Gastrocnemius medialis (tissue), 4 donors: ENCODE measurements around the gene B4GALNT2.

ENCODE experiments used
- POLR2A ChIP-seq, 2 donors: fragments of 450-650 bp; IDR thresholded peaks; one replicate each; pipeline ENCODE4 v1.6.1; 2017; ENCODE audit warnings: antibody characterized with exemption in 2 of 2, mild to moderate bottlenecking in 2 of 2, moderate library complexity in 2 of 2
- TF ChIP-seq, protein P1 (sequence below), 5 experiments: fragments of 450-650 bp in 3 of 5; fragments of 200-600 bp in 2 of 5; sonication (generic) in 2 of 5; IDR thresholded peaks in 4 of 5; conservative IDR thresholded peaks in 1 of 5; 1 replicate in 4 of 5; 2 replicates in 1 of 5; pipeline ENCODE4 v1.5.1; 2016 to 2019; ENCODE audit warnings: antibody characterized with exemption in 5 of 5, mild to moderate bottlenecking in 3 of 5, moderate library complexity in 3 of 5

DNA sequence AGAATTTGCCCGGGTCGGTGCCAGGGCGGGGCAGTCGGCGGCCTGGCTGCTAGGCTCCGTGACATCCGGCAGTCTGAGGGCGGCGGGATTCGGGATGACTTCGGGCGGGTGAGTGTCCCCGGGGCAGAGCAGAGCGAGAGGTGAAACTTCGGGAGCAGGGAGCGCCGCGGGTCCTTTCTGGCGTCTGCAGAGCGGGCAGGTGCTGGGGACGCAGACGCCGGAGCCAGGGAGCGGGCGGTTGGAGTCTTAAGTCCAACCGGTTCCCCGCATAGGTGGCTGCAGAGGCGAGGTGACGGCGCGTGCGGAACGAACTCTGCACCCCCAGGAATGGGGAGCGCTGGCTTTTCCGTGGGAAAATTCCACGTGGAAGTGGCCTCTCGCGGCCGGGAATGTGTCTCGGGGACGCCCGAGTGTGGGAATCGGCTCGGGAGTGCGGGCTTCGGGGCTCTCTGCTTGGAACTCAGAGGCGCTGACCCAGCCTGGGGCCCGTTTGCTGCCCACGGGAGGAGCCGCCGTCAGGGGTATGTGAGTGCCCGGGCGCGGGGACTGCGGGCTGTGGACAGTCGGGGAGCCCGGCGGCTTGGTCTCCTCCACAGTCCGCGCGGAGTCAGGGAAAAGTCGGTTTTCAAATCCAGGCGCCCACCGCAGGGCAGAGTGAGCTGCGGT, at the start of gene B4GALNT2:
- TF ChIP-seq POLR2A (IDR thresholded peaks at IDR 0.05), result no peak
- TF ChIP-seq, protein P1, sequence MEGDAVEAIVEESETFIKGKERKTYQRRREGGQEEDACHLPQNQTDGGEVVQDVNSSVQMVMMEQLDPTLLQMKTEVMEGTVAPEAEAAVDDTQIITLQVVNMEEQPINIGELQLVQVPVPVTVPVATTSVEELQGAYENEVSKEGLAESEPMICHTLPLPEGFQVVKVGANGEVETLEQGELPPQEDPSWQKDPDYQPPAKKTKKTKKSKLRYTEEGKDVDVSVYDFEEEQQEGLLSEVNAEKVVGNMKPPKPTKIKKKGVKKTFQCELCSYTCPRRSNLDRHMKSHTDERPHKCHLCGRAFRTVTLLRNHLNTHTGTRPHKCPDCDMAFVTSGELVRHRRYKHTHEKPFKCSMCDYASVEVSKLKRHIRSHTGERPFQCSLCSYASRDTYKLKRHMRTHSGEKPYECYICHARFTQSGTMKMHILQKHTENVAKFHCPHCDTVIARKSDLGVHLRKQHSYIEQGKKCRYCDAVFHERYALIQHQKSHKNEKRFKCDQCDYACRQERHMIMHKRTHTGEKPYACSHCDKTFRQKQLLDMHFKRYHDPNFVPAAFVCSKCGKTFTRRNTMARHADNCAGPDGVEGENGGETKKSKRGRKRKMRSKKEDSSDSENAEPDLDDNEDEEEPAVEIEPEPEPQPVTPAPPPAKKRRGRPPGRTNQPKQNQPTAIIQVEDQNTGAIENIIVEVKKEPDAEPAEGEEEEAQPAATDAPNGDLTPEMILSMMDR (IDR thresholded peaks at IDR 0.05 in 4 of 5, conservative IDR thresholded peaks at IDR 0.05 in 1 of 5), result no peak
